Endothelial cell of umbilical vein (primary cell): ENCODE results near the gene ADARB2. TPM values are rescaled to one million over a fixed set of nuclear protein-coding genes. Genes with fewer than 3 reads are reported as not detected.

Experiments used
- BruUV-seq: library from RNA; stranded (reverse); fragments of 400-500 nt; replicated peaks from 2 replicates; lab custom pipeline; 2021; lab: Mats Ljungman, UMichigan
- CTCF ChIA-PET: fragments of 300-600, 350-600 bp; sonication (Branson Sonifier 250); formaldehyde crosslinking; loops from one replicate; lab custom pipeline; 2021; ENCODE audit warnings: antibody characterized with exemption, inconsistent platforms; lab: Charles Lee
- POLR2A ChIA-PET: fragments of 300-600, 350-600 bp; sonication (Branson Sonifier 250); formaldehyde crosslinking; loops from one replicate; lab custom pipeline; 2021; ENCODE audit warnings: antibody characterized with exemption, inconsistent platforms; lab: Charles Lee
- DNase-seq: peaks from one replicate; pipeline ENCODE4 v3.0.0-alpha.2; 2011; ENCODE audit warnings: low read depth, low spot score
- FAIRE-seq: peaks from 2 replicates; lab custom pipeline; 2011; peaks lifted over from hg19 to GRCh38; lab: Jason Lieb, UNC
- H2AFZ ChIP-seq: 2 replicates; pipeline ENCODE4 v1.6.0; 2012; ENCODE audit warnings: low read depth, low read length, control low read depth, inconsistent platforms
- H3K27ac ChIP-seq: 2 replicates; pipeline ENCODE4 v1.5.1; 2011; ENCODE audit warnings: low read depth, mild to moderate bottlenecking, control low read depth, low read length, moderate library complexity; ENCODE audit not compliant: insufficient read depth
- H3K27me3 ChIP-seq, 2 experiments: 2 replicates each; pipeline versions ENCODE4 v1.6.0 to v1.6.1; 2011; ENCODE audit warnings: low read length in 2 of 2, mixed read lengths in 1 of 2; ENCODE audit not compliant: control insufficient read depth in 2 of 2, insufficient read depth in 2 of 2
- H3K36me3 ChIP-seq, 2 experiments: 2 replicates in 1 of 2; 3 replicates in 1 of 2; pipeline ENCODE4 v1.5.1; 2011; ENCODE audit warnings: low read length in 2 of 2, mild to moderate bottlenecking in 1 of 2, moderate library complexity in 1 of 2; ENCODE audit not compliant: control insufficient read depth in 2 of 2, insufficient read depth in 2 of 2; ENCODE audit errors: extremely low read depth in 1 of 2
- H3K4me1 ChIP-seq: 3 replicates; pipeline ENCODE4 v1.5.1; 2011; ENCODE audit warnings: mild to moderate bottlenecking, low read length; ENCODE audit not compliant: control insufficient read depth, insufficient read depth; ENCODE audit errors: extremely low read depth
- H3K4me2 ChIP-seq: 2 replicates; pipeline ENCODE4 v1.6.1; 2011; ENCODE audit warnings: low read length, control low read depth, mixed read lengths; ENCODE audit not compliant: insufficient read depth
- H3K4me3 ChIP-seq, 3 experiments: fragments of 200-600 bp in 1 of 3; sonication (generic), shearing (Covaris generic) in 1 of 3; replicated peaks in 1 of 3; 2 replicates each; pipeline ENCODE4 v1.5.1; 2011 to 2016; ENCODE audit warnings: control low read depth in 3 of 3, low read length in 3 of 3, mild to moderate bottlenecking in 2 of 3, inconsistent platforms in 1 of 3, low read depth in 1 of 3, moderate library complexity in 1 of 3; ENCODE audit not compliant: insufficient read depth in 1 of 3
- H3K79me2 ChIP-seq: 2 replicates; pipeline ENCODE4 v1.6.0; 2012; ENCODE audit warnings: low read length, inconsistent platforms; ENCODE audit not compliant: control insufficient read depth, insufficient read depth
- H3K9ac ChIP-seq: replicated peaks from 2 replicates; pipeline ENCODE3; 2011; ENCODE audit warnings: low read length, control low read depth; ENCODE audit not compliant: insufficient read depth; ENCODE audit errors: extremely low read depth
- H3K9me1 ChIP-seq: replicated peaks from 3 replicates; pipeline ENCODE4 v1.6.0; 2011; ENCODE audit warnings: mild to moderate bottlenecking, low read length; ENCODE audit not compliant: control insufficient read depth, insufficient read depth; ENCODE audit errors: extremely low read depth
- H3K9me3 ChIP-seq: replicated peaks from 2 replicates; pipeline ENCODE4 v1.5.1; 2012; ENCODE audit warnings: low read length, inconsistent platforms; ENCODE audit not compliant: control insufficient read depth, insufficient read depth
- H4K20me1 ChIP-seq: replicated peaks from 2 replicates; pipeline ENCODE3; 2011; ENCODE audit warnings: mild to moderate bottlenecking, low read length; ENCODE audit not compliant: control insufficient read depth, insufficient read depth; ENCODE audit errors: extremely low read depth
- CTCF ChIP-seq, 2 donors: IDR thresholded peaks; 1 replicate in 1 of 2; 2 replicates in 1 of 2; pipeline ENCODE4 v1.5.1; 2011; ENCODE audit warnings: low read length in 2 of 2, mild to moderate bottlenecking in 2 of 2, moderate library complexity in 2 of 2, control low read depth in 1 of 2, inconsistent platforms in 1 of 2, low read depth in 1 of 2; ENCODE audit not compliant: insufficient read depth in 1 of 2; ENCODE audit errors: extremely low read depth in 1 of 2
- EZH2 ChIP-seq: IDR thresholded peaks from 2 replicates; pipeline ENCODE4 v1.6.1; 2012; ENCODE audit warnings: borderline replicate concordance, low read depth, mild to moderate bottlenecking, moderate library complexity, low read length, inconsistent platforms; ENCODE audit not compliant: severe bottlenecking
- FOS ChIP-seq: IDR thresholded peaks from 2 replicates; pipeline ENCODE4 v1.6.1; 2011; ENCODE audit warnings: mild to moderate bottlenecking, low read length, moderate library complexity, borderline replicate concordance; ENCODE audit not compliant: insufficient read depth
- GATA2 ChIP-seq: IDR thresholded peaks from 2 replicates; pipeline ENCODE4 v1.7.0; 2011; ENCODE audit warnings: low read depth, mild to moderate bottlenecking, moderate library complexity, mixed read lengths, low read length; ENCODE audit not compliant: insufficient read length, insufficient read depth
- JUN ChIP-seq: IDR thresholded peaks from 2 replicates; pipeline ENCODE4 v1.6.1; 2011; ENCODE audit warnings: borderline replicate concordance, low read depth; ENCODE audit not compliant: insufficient read length, insufficient read depth
- MAX ChIP-seq: IDR thresholded peaks from 2 replicates; pipeline ENCODE4 v1.6.1; 2011; ENCODE audit not compliant: insufficient read depth, insufficient read length
- MYC ChIP-seq: IDR thresholded peaks from one replicate; pipeline ENCODE4 v1.6.1; 2011; ENCODE audit warnings: mild to moderate bottlenecking, low read depth, low read length
- POLR2A ChIP-seq: IDR thresholded peaks from 2 replicates; pipeline ENCODE4 v1.6.1; 2012; ENCODE audit warnings: low read depth, mild to moderate bottlenecking, control low read depth, low read length
- POLR2AphosphoS5 ChIP-seq: IDR thresholded peaks from 2 replicates; pipeline ENCODE4 v1.6.1; 2012; ENCODE audit warnings: low read depth, mild to moderate bottlenecking, control low read depth, low read length, moderate library complexity; ENCODE audit not compliant: insufficient read depth
- dilution Hi-C: fragments of 300-500 bp; cut with MboI; formaldehyde crosslinking; loops from one replicate; pipeline ENCODE4 v1.15.0; 2019; ENCODE audit warnings: low sequenced_read_pairs; ENCODE audit not compliant: extremely low pct_ligation_motif_present
- intact Hi-C: fragments of 100-400 bp; cut with micrococcal nuclease; formaldehyde crosslinking; loops from one replicate; pipeline ENCODE4 v1.10.0; 2022
- polyA plus RNA-seq, 4 experiments: library from polyadenylated mRNA; depleted of rRNA in 3 of 4; stranded (reverse) in 3 of 4; unstranded in 1 of 4; fragments of >200 nt; gene quantifications; 2 replicates each; pipeline versions ENCODE4 v1.2.1 to v1.2.3, GENCODE V29; 2011 to 2012; ENCODE audit warnings: missing spikeins in 1 of 4
- total RNA-seq: library from RNA; stranded (reverse); gene quantifications from 2 replicates; pipeline ENCODE4 v1.2.3, GENCODE V29; 2021

Gene ADARB2
- total and polyA plus RNA-seq, 2 donors (not counting 3 experiments of a cell fraction or from before 2014, with no cell fraction given), result not detected

GRCh38 chr10:1576467-1577372, 160.6 kb downstream of the ADARB2 start:
- dilution Hi-C loops, result no loop called here
- Histone ChIP-seq H4K20me1 (no peaks in the 10 kb centered on the region), H3K36me3 (no peaks in the 10 kb centered on the region), H2AFZ (no peak overlapping the region), H3K4me3 (no peak overlapping the region), H3K79me2 (no peaks in the 10 kb centered on the region), H3K9ac (no peak overlapping the region), H3K27me3 (no peaks in the 10 kb centered on the region), H3K4me1 (no peaks in the 10 kb centered on the region), H3K9me1 (no peaks in the 10 kb centered on the region), H3K27ac (no peak overlapping the region), H3K4me2 (no peak overlapping the region), H3K9me3 (peaks cover 2% of the 10 kb centered on the region)
- TF ChIP-seq CTCF (IDR thresholded peaks at IDR 0.05; ENCODE audit: extremely low read depth in 1 of 2, insufficient read depth in 1 of 2, low read depth in 1 of 2, low read length in 2 of 2) (no peak), GATA2 (no peak), POLR2AphosphoS5 (no peak), MAX (no peak), POLR2A (no peak), JUN (no peak), EZH2 (no peak), MYC (no peak), FOS (no peak)
- POLR2A ChIA-PET, result no interaction called here
- CTCF ChIA-PET, result no interaction called here
- no TSS peak for BruUV-seq
- intact Hi-C loops, result no loop called here
- no peak for DNase-seq
- FAIRE-seq, result no peak
